ENCODE measurements around the gene GPD2.

GRCh38 chr2:156455361-156455975, 19.3 kb downstream of the GPD2 start:
- TF ChIP-seq CTCF (IDR thresholded peaks at IDR 0.05) (no peak), EZH2 (IDR thresholded peaks at IDR 0.05; ENCODE audit: borderline replicate concordance, insufficient read depth, low read depth, low read length, poor library complexity, severe bottlenecking) (no peak)
